Smooth muscle cell of the brain vasculature (primary cell): ENCODE measurements around the gene HSPBAP1.

Source experiments
- DNase-seq: peaks from one replicate; pipeline ENCODE4 v3.0.0-alpha.2; 2012; ENCODE audit warnings: low read depth, low spot score

Gene HSPBAP1

GRCh38 chr3:122793568-122794416 lies at the start of gene HSPBAP1:
Gene HSPBAP1 (minus strand): TSS chr3:122793831. CDS start chr3:122793680, 151 bp downstream.
- DNase-seq: peak; percentile 73

- no peak for DNase-seq
Observed at GRCh38 chr3:122835590-122835989, 42.0 kb upstream of the HSPBAP1 start.

- DNase-seq: no peak
Observed at GRCh38 chr3:122828281-122828680, 34.6 kb upstream of the HSPBAP1 start.

GRCh38 chr3:122826278-122826677 lies 32.6 kb upstream of the HSPBAP1 start:
- no peak for DNase-seq

- DNase-seq: no peak
Observed at GRCh38 chr3:122825460-122825859, 31.8 kb upstream of the HSPBAP1 start.

GRCh38 chr3:122824465-122825381 lies 31.1 kb upstream of the HSPBAP1 start:
- no peak for DNase-seq

GRCh38 chr3:122816587-122816986 lies 23.0 kb upstream of the HSPBAP1 start:
- no peak for DNase-seq

- DNase-seq: no peak
Observed at GRCh38 chr3:122810734-122811133, 17.1 kb upstream of the HSPBAP1 start.

GRCh38 chr3:122803977-122804376 lies 10.3 kb upstream of the HSPBAP1 start:
- no peak for DNase-seq

- no peak for DNase-seq
Observed at GRCh38 chr3:122802323-122802722, 8.7 kb upstream of the HSPBAP1 start.

- DNase-seq: no peak
Observed at GRCh38 chr3:122800706-122801237, 7.1 kb upstream of the HSPBAP1 start.

- no peak for DNase-seq
Observed at GRCh38 chr3:122800031-122800430, 6.4 kb upstream of the HSPBAP1 start.

- DNase-seq: no peak
Observed at GRCh38 chr3:122799322-122799721, 5.7 kb upstream of the HSPBAP1 start.

GRCh38 chr3:122797291-122797690 lies 3.7 kb upstream of the HSPBAP1 start:
- DNase-seq: no peak

- no peak for DNase-seq
Observed at GRCh38 chr3:122795674-122796195, 2.1 kb upstream of the HSPBAP1 start.

- peak; percentile 35 for DNase-seq
Observed at GRCh38 chr3:122794779-122795673, 1.4 kb upstream of the HSPBAP1 start, which contains the start of gene SLC49A4. Gene SLC49A4 (plus strand): TSS chr3:122795069. CDS start chr3:122795193, 124 bp downstream.

GRCh38 chr3:122794483-122794778 lies 800 bp upstream of the HSPBAP1 start:
- no peak for DNase-seq

GRCh38 chr3:122789585-122790273 lies 3.9 kb downstream of the HSPBAP1 start:
- no peak for DNase-seq

- no peak for DNase-seq
Observed at GRCh38 chr3:122787872-122788271, 5.8 kb downstream of the HSPBAP1 start.

GRCh38 chr3:122786066-122786465 lies 7.6 kb downstream of the HSPBAP1 start:
- no peak for DNase-seq
